ENCODE data around the gene ELN.

DNA sequence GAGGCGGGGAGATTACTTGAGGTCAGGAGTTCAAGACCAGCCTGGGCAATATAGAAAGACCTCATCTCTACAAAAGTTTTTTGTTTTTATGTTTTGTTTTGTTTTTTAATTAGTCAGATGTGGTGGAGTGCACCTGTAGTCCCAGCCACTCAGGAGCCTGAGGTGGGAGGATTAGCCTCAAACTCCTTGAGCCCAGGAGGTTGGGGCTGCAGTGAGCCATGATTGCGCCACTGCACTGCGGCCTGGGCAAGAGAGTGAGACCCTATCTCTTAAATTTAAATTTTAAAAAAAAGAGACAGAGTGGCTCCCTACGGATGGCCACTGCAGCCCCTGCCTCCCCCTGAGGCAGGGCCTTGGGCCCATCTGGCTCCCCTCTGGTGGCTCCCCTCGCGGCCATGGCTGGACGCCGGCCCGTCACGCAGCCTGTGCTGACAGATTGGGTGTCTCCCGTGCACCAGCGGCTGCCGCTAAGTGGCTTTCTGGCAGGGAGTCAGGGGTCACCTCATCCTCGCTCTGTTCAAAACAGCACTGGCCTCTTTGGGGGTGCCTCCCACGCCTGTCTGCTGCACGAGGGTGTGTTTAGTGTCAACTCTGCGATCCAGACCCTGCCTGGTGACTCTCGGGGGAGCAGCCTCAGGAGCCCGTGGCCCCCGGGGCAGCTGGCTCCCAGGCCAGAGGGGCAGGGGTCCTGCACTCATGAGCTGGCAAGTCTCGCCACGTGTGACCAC lies 44.4 kb upstream of the ELN start:
- no peak for TF ChIP-seq POLR2A (IDR thresholded peaks at IDR 0.05)
- TF ChIP-seq, protein P1, sequence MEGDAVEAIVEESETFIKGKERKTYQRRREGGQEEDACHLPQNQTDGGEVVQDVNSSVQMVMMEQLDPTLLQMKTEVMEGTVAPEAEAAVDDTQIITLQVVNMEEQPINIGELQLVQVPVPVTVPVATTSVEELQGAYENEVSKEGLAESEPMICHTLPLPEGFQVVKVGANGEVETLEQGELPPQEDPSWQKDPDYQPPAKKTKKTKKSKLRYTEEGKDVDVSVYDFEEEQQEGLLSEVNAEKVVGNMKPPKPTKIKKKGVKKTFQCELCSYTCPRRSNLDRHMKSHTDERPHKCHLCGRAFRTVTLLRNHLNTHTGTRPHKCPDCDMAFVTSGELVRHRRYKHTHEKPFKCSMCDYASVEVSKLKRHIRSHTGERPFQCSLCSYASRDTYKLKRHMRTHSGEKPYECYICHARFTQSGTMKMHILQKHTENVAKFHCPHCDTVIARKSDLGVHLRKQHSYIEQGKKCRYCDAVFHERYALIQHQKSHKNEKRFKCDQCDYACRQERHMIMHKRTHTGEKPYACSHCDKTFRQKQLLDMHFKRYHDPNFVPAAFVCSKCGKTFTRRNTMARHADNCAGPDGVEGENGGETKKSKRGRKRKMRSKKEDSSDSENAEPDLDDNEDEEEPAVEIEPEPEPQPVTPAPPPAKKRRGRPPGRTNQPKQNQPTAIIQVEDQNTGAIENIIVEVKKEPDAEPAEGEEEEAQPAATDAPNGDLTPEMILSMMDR (IDR thresholded peaks at IDR 0.05 in 4 of 5, conservative IDR thresholded peaks at IDR 0.05 in 1 of 5): no peak
